Activated CD8-positive, alpha-beta T cell treated with anti-CD3 and anti-CD28 coated beads for 36 hours (primary cell): ENCODE data around the gene P4HA1. TPM values are rescaled to one million over a fixed set of nuclear protein-coding genes. Genes with fewer than 3 reads are reported as not detected.
A peak's percentile ranks its signal among the peaks of the same experiment; 100 is the strongest.

Experiments used
- ATAC-seq: fragments of 200-7000 bp; cut with Tn5 transposase; one replicate; pipeline ENCODE4 v1.10.0; 2021; ENCODE audit warnings: mild to moderate bottlenecking, moderate library complexity
- CTCF ChIA-PET: fragments of 350-600 bp; sonication (Branson Sonifier 250); formaldehyde crosslinking; loops from one replicate; lab custom pipeline; 2021; ENCODE audit warnings: antibody characterized with exemption; lab: Charles Lee
- POLR2A ChIA-PET: fragments of 350-600 bp; sonication (Branson Sonifier 250); formaldehyde crosslinking; loops from one replicate; lab custom pipeline; 2021; ENCODE audit warnings: antibody characterized with exemption; lab: Charles Lee
- DNase-seq: peaks from one replicate; pipeline ENCODE4 v3.0.0-alpha.2; 2020
- H3K27ac Mint-ChIP-seq: one replicate; pipeline ENCODE4 v1.8.0; 2021; ENCODE audit warnings: mild to moderate bottlenecking, mixed read lengths
- H3K27me3 Mint-ChIP-seq: one replicate; pipeline ENCODE4 v1.8.0; 2021; ENCODE audit warnings: mixed read lengths
- H3K36me3 Mint-ChIP-seq: one replicate; pipeline ENCODE4 v1.8.0; 2021; ENCODE audit warnings: low read depth, mixed read lengths
- H3K4me1 Mint-ChIP-seq: one replicate; pipeline ENCODE4 v1.8.0; 2021; ENCODE audit warnings: low read depth, mixed read lengths
- H3K4me3 Mint-ChIP-seq: one replicate; pipeline ENCODE4 v1.8.0; 2021; ENCODE audit warnings: mild to moderate bottlenecking, moderate library complexity, mixed read lengths
- H3K9me3 Mint-ChIP-seq: one replicate; pipeline ENCODE4 v1.8.0; 2021; ENCODE audit warnings: mixed read lengths
- intact Hi-C: fragments of 100-400 bp; cut with micrococcal nuclease; formaldehyde crosslinking; loops from one replicate; pipeline ENCODE4 v1.10.0; 2022
- total RNA-seq, 2 experiments: library from RNA; stranded (reverse); gene quantifications; one replicate each; pipeline ENCODE4 v1.2.3, GENCODE V29; 2021
- TF ChIP-seq, protein P1 (sequence below): fragments of 200-600 bp; IDR thresholded peaks from one replicate; pipeline ENCODE4 v1.8.0; 2022; ENCODE audit warnings: antibody characterized with exemption, mild to moderate bottlenecking

P4HA1 gene
- total RNA-seq, 2 experiments from 2014 or later = 72.2 to 72.3 TPM

DNA sequence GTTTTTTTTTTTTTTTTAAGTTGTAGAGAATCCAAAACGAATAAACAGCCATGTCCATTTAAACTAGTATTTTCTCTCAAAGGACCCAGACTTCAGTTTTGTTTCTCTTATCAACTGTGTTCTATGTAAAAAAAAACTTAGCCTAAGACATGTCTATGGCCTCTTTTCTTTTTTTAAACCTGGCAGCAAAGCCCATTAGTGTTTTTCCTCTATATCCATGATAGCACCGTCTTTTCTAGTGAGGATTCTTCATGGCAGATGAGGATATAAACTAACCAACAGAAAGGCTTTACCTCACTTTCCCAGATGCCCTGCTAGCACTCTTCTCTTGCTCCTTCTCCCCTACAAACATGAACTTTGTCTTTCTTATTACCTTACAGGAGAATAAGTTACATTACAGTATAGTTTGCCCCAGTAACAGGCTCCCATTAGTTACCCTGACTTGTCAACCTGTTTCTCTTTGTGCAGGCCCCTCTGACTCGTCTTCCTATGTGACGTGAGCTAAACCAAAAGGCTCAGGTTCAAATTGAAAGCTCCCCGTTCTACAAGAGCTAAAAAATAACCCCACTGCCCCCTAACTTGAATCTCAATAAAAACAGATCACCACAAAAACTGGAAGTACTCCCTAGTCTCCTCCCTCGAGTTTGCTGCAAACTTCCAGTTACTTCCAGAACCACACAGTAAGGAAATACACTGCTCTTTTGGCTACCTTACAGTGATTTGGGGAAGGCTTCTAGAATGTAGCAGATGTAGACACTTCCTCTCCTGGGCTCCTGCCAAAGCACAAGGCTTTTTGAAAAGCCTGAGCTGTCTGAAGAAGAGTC is 20.1 kb downstream of the P4HA1 start:
- Mint-ChIP-seq H3K4me3 (no peak overlapping the region), H3K36me3 (peaks cover 34% of the 10 kb centered on the region), H3K27me3 (no peaks in the 10 kb centered on the region), H3K4me1 (peaks cover 16% of the 10 kb centered on the region), H3K9me3 (no peaks in the 10 kb centered on the region), H3K27ac (peak overlapping the region; percentile 46)
- ATAC-seq (no peak), DNase-seq (no peak)
- intact Hi-C loops = no loop called here
- TF ChIP-seq, protein P1, sequence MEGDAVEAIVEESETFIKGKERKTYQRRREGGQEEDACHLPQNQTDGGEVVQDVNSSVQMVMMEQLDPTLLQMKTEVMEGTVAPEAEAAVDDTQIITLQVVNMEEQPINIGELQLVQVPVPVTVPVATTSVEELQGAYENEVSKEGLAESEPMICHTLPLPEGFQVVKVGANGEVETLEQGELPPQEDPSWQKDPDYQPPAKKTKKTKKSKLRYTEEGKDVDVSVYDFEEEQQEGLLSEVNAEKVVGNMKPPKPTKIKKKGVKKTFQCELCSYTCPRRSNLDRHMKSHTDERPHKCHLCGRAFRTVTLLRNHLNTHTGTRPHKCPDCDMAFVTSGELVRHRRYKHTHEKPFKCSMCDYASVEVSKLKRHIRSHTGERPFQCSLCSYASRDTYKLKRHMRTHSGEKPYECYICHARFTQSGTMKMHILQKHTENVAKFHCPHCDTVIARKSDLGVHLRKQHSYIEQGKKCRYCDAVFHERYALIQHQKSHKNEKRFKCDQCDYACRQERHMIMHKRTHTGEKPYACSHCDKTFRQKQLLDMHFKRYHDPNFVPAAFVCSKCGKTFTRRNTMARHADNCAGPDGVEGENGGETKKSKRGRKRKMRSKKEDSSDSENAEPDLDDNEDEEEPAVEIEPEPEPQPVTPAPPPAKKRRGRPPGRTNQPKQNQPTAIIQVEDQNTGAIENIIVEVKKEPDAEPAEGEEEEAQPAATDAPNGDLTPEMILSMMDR = no peak
- CTCF ChIA-PET = interaction anchor here (3.7 kb wide), 1 partner anchor 82 kb away, joined by 13 read pairs; no protein-coding TSS in a partner anchor
- POLR2A ChIA-PET = interaction anchor here (1.3 kb wide), 1 partner anchor 18 kb away, joined by 3 read pairs; no protein-coding TSS in a partner anchor

DNA sequence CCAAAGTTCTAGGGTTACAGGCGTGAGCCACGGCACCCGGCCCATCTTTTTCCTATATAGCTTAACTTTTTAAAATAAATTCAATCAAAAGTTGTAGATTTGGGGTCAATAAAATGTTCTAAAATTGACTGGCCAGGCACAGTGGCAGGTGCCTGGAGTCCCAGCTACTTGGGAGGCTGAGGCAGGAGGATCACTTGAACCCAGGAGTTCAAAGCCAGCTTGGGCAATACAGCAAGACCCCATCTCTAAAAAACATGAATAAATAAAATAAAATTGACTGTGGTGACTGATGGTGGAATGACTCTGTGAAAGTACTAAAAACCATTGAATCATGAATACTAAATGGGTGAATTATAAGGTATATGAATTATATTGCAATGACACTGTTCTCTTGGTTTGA is 20.8 kb downstream of the P4HA1 start:
- peaks cover 42% of the 10 kb centered on the region for H3K36me3 Mint-ChIP-seq
- peaks cover 16% of the 10 kb centered on the region for H3K4me1 Mint-ChIP-seq
- DNase-seq = no peak
- no peak overlapping the region for H3K27ac Mint-ChIP-seq
- ChIA-PET CTCF (no interaction called here), POLR2A (interaction anchor here (0.5 to 1.0 kb wide), 2 partner anchors 20 to 79 kb away, joined by 3 read pairs; no protein-coding TSS in a partner anchor)
- intact Hi-C loops = no loop called here
- no peaks in the 10 kb centered on the region for H3K27me3 Mint-ChIP-seq
- TF ChIP-seq, protein P1 = no peak
- no peak overlapping the region for H3K4me3 Mint-ChIP-seq
- no peaks in the 10 kb centered on the region for H3K9me3 Mint-ChIP-seq
- ATAC-seq = no peak

DNA sequence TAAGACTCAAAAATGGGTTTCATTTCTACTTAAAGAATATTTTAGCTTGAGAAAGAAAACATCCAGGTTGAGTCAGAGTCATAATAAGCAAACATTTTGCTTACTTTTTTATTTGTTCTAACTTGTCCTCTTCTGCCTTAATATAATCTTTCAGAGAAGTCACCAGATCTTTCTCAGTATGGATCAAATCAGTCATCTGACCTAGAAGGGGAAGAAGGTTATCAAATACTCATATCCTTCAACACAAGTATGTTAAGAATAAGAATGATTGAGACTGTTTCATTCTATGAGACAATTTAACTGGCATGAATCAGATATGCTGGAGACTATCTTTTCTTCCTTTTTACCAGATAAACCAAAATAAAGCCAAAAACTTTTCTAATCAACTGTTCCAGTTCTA is 23.0 kb downstream of the P4HA1 start:
- H3K27ac Mint-ChIP-seq = no peak overlapping the region
- H3K4me3 Mint-ChIP-seq = no peak overlapping the region
- no peaks in the 10 kb centered on the region for H3K27me3 Mint-ChIP-seq
- peaks cover 13% of the 10 kb centered on the region for H3K4me1 Mint-ChIP-seq
- ATAC-seq = no peak
- DNase-seq = no peak
- TF ChIP-seq, protein P1 = no peak
- H3K9me3 Mint-ChIP-seq = no peaks in the 10 kb centered on the region
- intact Hi-C loops = no loop called here
- ChIA-PET POLR2A (no interaction called here), CTCF (no interaction called here)
- peaks cover 45% of the 10 kb centered on the region for H3K36me3 Mint-ChIP-seq

DNA sequence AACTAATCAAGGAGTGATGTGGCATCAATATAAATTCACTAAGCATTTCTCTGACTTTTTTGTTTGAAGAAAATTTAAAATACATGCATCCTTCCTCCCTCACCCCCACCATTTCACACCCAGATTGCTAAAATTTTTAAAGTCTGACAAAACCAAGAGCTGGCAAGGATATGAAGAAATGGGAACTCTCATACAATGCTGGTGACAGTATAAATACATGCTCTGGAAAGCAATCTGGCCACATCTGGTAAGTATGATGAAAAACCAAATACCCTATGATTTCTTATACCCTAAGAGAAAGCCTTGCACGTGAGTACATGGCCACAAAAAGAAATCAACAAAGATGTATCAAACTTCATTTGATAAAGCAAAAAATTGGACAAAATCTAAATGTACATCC is 31.2 kb downstream of the P4HA1 start:
- POLR2A ChIA-PET = no interaction called here
- H3K27ac Mint-ChIP-seq = no peak overlapping the region
- H3K4me3 Mint-ChIP-seq = no peak overlapping the region

More for the DNA sequence above, 31.2 kb downstream of the P4HA1 start:
- DNase-seq (no peak), ATAC-seq (no peak)
- TF ChIP-seq, protein P1 = no peak
- intact Hi-C loops = no loop called here
- peaks cover 37% of the 10 kb centered on the region for H3K36me3 Mint-ChIP-seq
- CTCF ChIA-PET = no interaction called here
- no peaks in the 10 kb centered on the region for H3K27me3 Mint-ChIP-seq
- H3K4me1 Mint-ChIP-seq = peaks cover 12% of the 10 kb centered on the region
- H3K9me3 Mint-ChIP-seq = no peaks in the 10 kb centered on the region
